Common myeloid progenitor, CD34-positive (primary cell): Measurements from ENCODE around the gene TEX30. TPM values are rescaled to one million over a fixed set of nuclear protein-coding genes. Genes with fewer than 3 reads are reported as not detected.

Source experiments
- CTCF ChIA-PET: fragments of 350-600 bp; sonication (Branson Sonifier 250); formaldehyde crosslinking; loops from one replicate; lab custom pipeline; 2021; ENCODE audit warnings: antibody characterized with exemption; lab: Charles Lee
- POLR2A ChIA-PET: fragments of 350-600 bp; sonication (Branson Sonifier 250); formaldehyde crosslinking; loops from one replicate; lab custom pipeline; 2021; ENCODE audit warnings: antibody characterized with exemption; lab: Charles Lee
- DNase-seq, 3 donors: peaks; one replicate each; pipeline versions ENCODE4 v3.0.0 to v3.0.0-alpha.2; 2013
- H3K27ac ChIP-seq, 2 experiments: 1 replicate in 1 of 2; 2 replicates in 1 of 2; pipeline ENCODE4 v1.7.0; 2013; ENCODE audit warnings: inconsistent platforms in 2 of 2, low read length in 2 of 2, mild to moderate bottlenecking in 2 of 2, low read depth in 1 of 2, moderate library complexity in 1 of 2; ENCODE audit not compliant: severe bottlenecking in 2 of 2, insufficient read depth in 1 of 2, poor library complexity in 1 of 2
- H3K27me3 ChIP-seq, 5 experiments: replicated peaks in 2 of 5; 1 replicate in 3 of 5; 2 replicates in 2 of 5; pipeline versions ENCODE4 v1.6.1 to v1.7.0; 2013; ENCODE audit warnings: low read length in 4 of 5, mild to moderate bottlenecking in 2 of 5, moderate library complexity in 2 of 5, inconsistent platforms in 1 of 5; ENCODE audit not compliant: insufficient read depth in 5 of 5, control insufficient read depth in 4 of 5
- H3K36me3 ChIP-seq, 4 experiments: 1 replicate in 2 of 4; 2 replicates in 2 of 4; pipeline versions ENCODE4 v1.6.1 to v1.7.0; 2013; ENCODE audit warnings: low read length in 3 of 4, control low read depth in 1 of 4, mild to moderate bottlenecking in 1 of 4; ENCODE audit not compliant: control insufficient read depth in 4 of 4, insufficient read depth in 4 of 4
- H3K4me1 ChIP-seq, 4 experiments: 1 replicate in 3 of 4; 2 replicates in 1 of 4; pipeline versions ENCODE4 v1.6.1 to v1.7.1; 2013; ENCODE audit warnings: low read length in 3 of 4, mild to moderate bottlenecking in 3 of 4, control low read depth in 1 of 4, inconsistent platforms in 1 of 4, moderate library complexity in 1 of 4; ENCODE audit not compliant: control insufficient read depth in 4 of 4, insufficient read depth in 4 of 4; ENCODE audit errors: control extremely low read depth in 1 of 4
- H3K4me3 ChIP-seq, 7 experiments: 1 replicate in 4 of 7; 2 replicates in 3 of 7; pipeline versions ENCODE4 v1.5.1 to v1.7.0; 2013; ENCODE audit warnings: mild to moderate bottlenecking in 7 of 7, low read length in 6 of 7, moderate library complexity in 6 of 7, inconsistent platforms in 2 of 7, low read depth in 2 of 7, control low read depth in 1 of 7; ENCODE audit not compliant: insufficient read depth in 4 of 7, control insufficient read depth in 1 of 7; ENCODE audit errors: extremely low read depth in 1 of 7
- H3K9me3 ChIP-seq, 5 experiments: 1 replicate in 4 of 5; 2 replicates in 1 of 5; pipeline versions ENCODE4 v1.6.1 to v1.7.1; 2013; ENCODE audit warnings: low read length in 4 of 5, mild to moderate bottlenecking in 2 of 5, inconsistent platforms in 1 of 5, low read depth in 1 of 5, moderate library complexity in 1 of 5; ENCODE audit not compliant: control insufficient read depth in 4 of 5, insufficient read depth in 2 of 5; ENCODE audit errors: control extremely low read depth in 1 of 5
- WGBS: methylation state at CpG from one replicate; pipeline ENCODE4 v1.1.5; 2013; ENCODE audit not compliant: insufficient coverage; 5-methylcytosine and 5-hydroxymethylcytosine counted together
- polyA plus RNA-seq: library from polyadenylated mRNA; unstranded; fragments of 120-200 nt; gene quantifications from one replicate; pipeline ENCODE4 v1.2.1, GENCODE V29; 2013

TEX30 gene
- 31.3 TPM for polyA plus RNA-seq

GRCh38 chr13:102773441-102774213 lies at the start of gene TEX30:
Gene TEX30 (minus strand): TSS chr13:102773786. CDS start chr13:102770026, 3,760 bp downstream.
- Histone ChIP-seq H3K9me3 (peaks cover 0 to 2% (median 0%) of the 10 kb centered on the region in 5 experiments), H3K4me1 (peaks cover 28 to 63% (median 48%) of the 10 kb centered on the region in 4 experiments), H3K4me3 (peak within 1 kb of the TSS; percentile 81 to 96 (median 88)), H3K27ac (peak within 1 kb of the TSS; percentile 30 to 86), H3K27me3 (no peaks in the 10 kb centered on the region), H3K36me3 (peaks cover 0 to 7% (median 1%) of the 10 kb centered on the region in 4 experiments)
- CTCF ChIA-PET, result interaction anchor here (0.8 to 9.0 kb wide), 6 partner anchors 14 to 121 kb away, joined by 3 to 77 read pairs (median 4); partner anchors contain the start of genes BIVM and POGLUT2
- POLR2A ChIA-PET, result interaction anchor here (0.6 to 2.4 kb wide), 4 partner anchors 24 to 1235 kb away, joined by 3 to 15 read pairs (median 6); partner anchors contain the start of gene ERCC5
- peak; percentile 82 to 90 (median 88) for DNase-seq
- WGBS, result 4% methylated on average over 74 of the region's 85 CpGs

- peaks cover 15 to 66% (median 36%) of the 10 kb centered on the region in 4 experiments for H3K36me3 ChIP-seq
- H3K9me3 ChIP-seq, result peaks cover 0 to 3% (median 0%) of the 10 kb centered on the region in 5 experiments
- H3K4me1 ChIP-seq, result peaks cover 0 to under 1% (median 0%) of the 10 kb centered on the region in 4 experiments
- H3K4me3 ChIP-seq, result no peak overlapping the region
- no peak for DNase-seq
- no peaks in the 10 kb centered on the region for H3K27me3 ChIP-seq
- ChIA-PET CTCF (interaction anchor here (1.0 kb wide), 1 partner anchor 238 kb away, joined by 3 read pairs; no protein-coding TSS in a partner anchor), POLR2A (no interaction called here)
- H3K27ac ChIP-seq, result no peak overlapping the region
Measured at GRCh38 chr13:102817907-102818306, 44.3 kb upstream of the TEX30 start.

GRCh38 chr13:102817241-102817640 lies 43.7 kb upstream of the TEX30 start:
- peaks cover 0 to 6% (median 0%) of the 10 kb centered on the region in 4 experiments for H3K4me1 ChIP-seq
- ChIA-PET POLR2A (no interaction called here), CTCF (interaction anchor here (0.6 kb wide), 1 partner anchor 47 kb away, joined by 4 read pairs; no protein-coding TSS in a partner anchor)
- no peak overlapping the region for H3K4me3 ChIP-seq
- peaks cover 14 to 59% (median 33%) of the 10 kb centered on the region in 4 experiments for H3K36me3 ChIP-seq
- no peak for DNase-seq
- no peak overlapping the region for H3K27ac ChIP-seq
- no CpG with 5 or more reads among the region's 1 CpG for WGBS
- no peaks in the 10 kb centered on the region for H3K27me3 ChIP-seq
- no peaks in the 10 kb centered on the region for H3K9me3 ChIP-seq

- Histone ChIP-seq H3K27me3 (no peaks in the 10 kb centered on the region), H3K27ac (no peak overlapping the region), H3K4me1 (peaks cover 0 to 6% (median 0%) of the 10 kb centered on the region in 4 experiments), H3K36me3 (peaks cover 9 to 57% (median 28%) of the 10 kb centered on the region in 4 experiments), H3K9me3 (peaks cover 0 to 3% (median 0%) of the 10 kb centered on the region in 5 experiments), H3K4me3 (no peak overlapping the region)
- CTCF ChIA-PET, result no interaction called here
- 97% methylated on average over 3 of the region's 4 CpGs for WGBS
- POLR2A ChIA-PET, result no interaction called here
- no peak for DNase-seq
Measured at GRCh38 chr13:102816708-102817107, 43.1 kb upstream of the TEX30 start.

- H3K27me3 ChIP-seq, result no peaks in the 10 kb centered on the region
- peaks cover 0 to 6% (median 0%) of the 10 kb centered on the region in 4 experiments for H3K4me1 ChIP-seq
- H3K9me3 ChIP-seq, result peaks cover 1 to 7% (median 4%) of the 10 kb centered on the region in 5 experiments
- no CpG with 5 or more reads among the region's 5 CpGs for WGBS
- H3K36me3 ChIP-seq, result peaks cover 9 to 58% (median 29%) of the 10 kb centered on the region in 4 experiments
- H3K27ac ChIP-seq, result peak overlapping the region in 1 of 2 experiments; percentile 4
- DNase-seq, result no peak
- POLR2A ChIA-PET, result no interaction called here
- CTCF ChIA-PET, result interaction anchor here (1.0 kb wide), 1 partner anchor 14 kb away, joined by 3 read pairs; no protein-coding TSS in a partner anchor
- H3K4me3 ChIP-seq, result no peak overlapping the region
Measured at GRCh38 chr13:102815788-102816187, 42.2 kb upstream of the TEX30 start.

- H3K27ac ChIP-seq, result no peak overlapping the region
- no peak for DNase-seq
- peaks cover 9 to 63% (median 29%) of the 10 kb centered on the region in 4 experiments for H3K36me3 ChIP-seq
- H3K9me3 ChIP-seq, result peaks cover 1 to 15% (median 8%) of the 10 kb centered on the region in 5 experiments
- H3K4me1 ChIP-seq, result peaks cover 0 to 6% (median 0%) of the 10 kb centered on the region in 4 experiments
- no peak overlapping the region for H3K4me3 ChIP-seq
- CTCF ChIA-PET, result interaction anchor here (0.5 to 2.6 kb wide), 2 partner anchors 14 to 152 kb away, joined by 3 to 8 read pairs; no protein-coding TSS in a partner anchor
- POLR2A ChIA-PET, result no interaction called here
- no CpG with 5 or more reads among the region's 6 CpGs for WGBS
- H3K27me3 ChIP-seq, result no peaks in the 10 kb centered on the region
Measured at GRCh38 chr13:102814793-102815192, 41.2 kb upstream of the TEX30 start.
